Activated CD4-positive, alpha-beta T cell treated with anti-CD3 and anti-CD28 coated beads for 48 hours (primary cell): ENCODE results near the gene DOK1.

Experiments
- DNase-seq: peaks from one replicate; pipeline ENCODE4 v3.0.0-alpha.2; 2020

Gene DOK1

GRCh38 chr2:74553892-74554819 lies at the start of gene DOK1, which contains the start of gene LOXL3:
Gene DOK1, plus strand, starts transcription at chr2:74554720. Its CDS starts 35 bp downstream, at chr2:74554755.
Gene LOXL3, minus strand, starts transcription at chr2:74553942. Its CDS starts 1,308 bp downstream, at chr2:74552634.
- DNase-seq = peak; percentile 88

GRCh38 chr2:74505448-74506246 lies 48.9 kb upstream of the DOK1 start:
- DNase-seq = no peak

GRCh38 chr2:74507145-74507925 lies 47.2 kb upstream of the DOK1 start, which contains the start of gene PCGF1:
Gene PCGF1, minus strand, starts transcription at chr2:74507695. Its CDS starts 27 bp downstream, at chr2:74507668.
- DNase-seq = peak; percentile 99

- no peak for DNase-seq
Observed at GRCh38 chr2:74507926-74508520, 46.5 kb upstream of the DOK1 start.

GRCh38 chr2:74510272-74510671 lies 44.2 kb upstream of the DOK1 start:
- DNase-seq = no peak

GRCh38 chr2:74511104-74511989 lies 43.2 kb upstream of the DOK1 start:
- no peak for DNase-seq

GRCh38 chr2:74512744-74513604 lies 41.5 kb upstream of the DOK1 start:
- no peak for DNase-seq

GRCh38 chr2:74513605-74514367 lies 40.7 kb upstream of the DOK1 start:
- peak; percentile 49 for DNase-seq

- no peak for DNase-seq
Observed at GRCh38 chr2:74514368-74515270, 39.9 kb upstream of the DOK1 start, which contains the start of gene TLX2. Gene TLX2, plus strand, starts transcription at chr2:74514450. Its CDS starts 357 bp downstream, at chr2:74514807.

GRCh38 chr2:74515271-74515980 lies 39.1 kb upstream of the DOK1 start:
- DNase-seq = no peak

- peak; percentile 87 for DNase-seq
Observed at GRCh38 chr2:74515981-74516633, 38.4 kb upstream of the DOK1 start.

- no peak for DNase-seq
Observed at GRCh38 chr2:74516650-74517049, 37.9 kb upstream of the DOK1 start.

GRCh38 chr2:74522516-74522915 lies 32.0 kb upstream of the DOK1 start:
- DNase-seq = no peak

GRCh38 chr2:74524005-74524404 lies 30.5 kb upstream of the DOK1 start:
- no peak for DNase-seq

- DNase-seq = no peak
Observed at GRCh38 chr2:74524955-74525716, 29.4 kb upstream of the DOK1 start.
